ENCODE results near the gene TRAF7. TPM values are rescaled to one million over a fixed set of nuclear protein-coding genes. Genes with fewer than 3 reads are reported as not detected.

The TRAF7 gene
- total and polyA plus RNA-seq, 3 experiments from 2014 or later, result 7.3 to 106 (median 102) TPM

GRCh38 chr16:2213817-2214718, 58.5 kb downstream of the TRAF7 start:
- peak overlapping the region; percentile 49 for H3K4me3 ChIP-seq (ENCODE audit: low read length)
- no peak for DNase-seq
- Mint-ChIP-seq H3K27ac (peak overlapping the region in 5 of 8 donors; percentile 19 to 95 (median 60)), H3K4me1 (peaks cover 16 to 26% (median 17%) of the 10 kb centered on the region in 3 donors), H3K9me3 (no peaks in the 10 kb centered on the region), H3K27me3 (no peaks in the 10 kb centered on the region), H3K4me3 (peak overlapping the region; percentile 70 to 88 (median 74)), H3K36me3 (peaks cover 0 to 21% (median 0%) of the 10 kb centered on the region in 3 donors)
- no peaks in the 10 kb centered on the region for H3K36me3 ChIP-seq (ENCODE audit: insufficient read depth, low read length)
- ChIA-PET CTCF (interaction anchor here (1.1 to 1.6 kb wide), 2 partner anchors 8 to 73 kb away, joined by 3 read pairs; partner anchors contain the start of gene MLST8), POLR2A (interaction anchor here (0.5 to 2.1 kb wide), 15 partner anchors 8 to 1971 kb away, joined by 3 to 20 read pairs (median 7); partner anchors contain the start of genes DNASE1L2, E4F1, ECI1 and MLST8)
- H3K27me3 ChIP-seq (ENCODE audit: insufficient read depth, low read length, poor library complexity, severe bottlenecking), result no peaks in the 10 kb centered on the region
- H3K27ac ChIP-seq (ENCODE audit: low read depth, low read length), result peak overlapping the region; percentile 51
- H3K9me3 ChIP-seq (ENCODE audit: low read length), result no peaks in the 10 kb centered on the region
- peaks cover 15% of the 10 kb centered on the region for H3K4me1 ChIP-seq (ENCODE audit: insufficient read depth, low read length)

- peaks cover 15% of the 10 kb centered on the region for H3K4me1 ChIP-seq (ENCODE audit: insufficient read depth, low read length)
Observed at GRCh38 chr16:2214719-2214968, 59.1 kb downstream of the TRAF7 start, which contains the start of gene PGP. Gene PGP (minus strand): TSS chr16:2214840. CDS start chr16:2214777, 63 bp downstream.

GRCh38 chr16:2216330-2216729, 60.7 kb downstream of the TRAF7 start:
- Histone ChIP-seq H3K9me3 (ENCODE audit: low read length) (no peaks in the 10 kb centered on the region), H3K27ac (ENCODE audit: low read depth, low read length) (peak overlapping the region; percentile 89), H3K4me1 (ENCODE audit: insufficient read depth, low read length) (peaks cover 15% of the 10 kb centered on the region), H3K27me3 (ENCODE audit: insufficient read depth, low read length, poor library complexity, severe bottlenecking) (no peaks in the 10 kb centered on the region), H3K4me3 (ENCODE audit: low read length) (no peak overlapping the region), H3K36me3 (ENCODE audit: insufficient read depth, low read length) (no peaks in the 10 kb centered on the region)
- H3K36me3 Mint-ChIP-seq, result peaks cover 0 to 16% (median 0%) of the 10 kb centered on the region in 3 donors
- no peaks in the 10 kb centered on the region for H3K27me3 Mint-ChIP-seq
- H3K4me3 Mint-ChIP-seq, result peak overlapping the region in 6 of 7 donors; percentile 39 to 95 (median 58)
- H3K27ac Mint-ChIP-seq, result peak overlapping the region in 2 of 8 donors; percentile 33 to 38
- peaks cover 16 to 26% (median 17%) of the 10 kb centered on the region in 3 donors for H3K4me1 Mint-ChIP-seq
- DNase-seq, result no peak
- H3K9me3 Mint-ChIP-seq, result no peaks in the 10 kb centered on the region
- CTCF ChIA-PET, result no interaction called here
- POLR2A ChIA-PET, result interaction anchor here (0.6 kb wide), 1 partner anchor 33 kb away, joined by 4 read pairs; no protein-coding TSS in a partner anchor

More at GRCh38 chr16:2214719-2214968, 59.1 kb downstream of the TRAF7 start, which contains the start of gene PGP:
- H3K36me3 ChIP-seq (ENCODE audit: insufficient read depth, low read length), result no peaks in the 10 kb centered on the region
- Mint-ChIP-seq H3K36me3 (peaks cover 0 to 19% (median 0%) of the 10 kb centered on the region in 3 donors), H3K4me3 (peak within 1 kb of the TSS; percentile 82 to 95 (median 89)), H3K27me3 (no peaks in the 10 kb centered on the region), H3K27ac (peak within 1 kb of the TSS; percentile 75 to 95 (median 84)), H3K9me3 (no peaks in the 10 kb centered on the region), H3K4me1 (peaks cover 16 to 26% (median 17%) of the 10 kb centered on the region in 3 donors)
- H3K27ac ChIP-seq (ENCODE audit: low read depth, low read length), result peak within 1 kb of the TSS; percentile 89
- CTCF ChIA-PET, result interaction anchor here (1.0 to 1.6 kb wide), 3 partner anchors 9 to 74 kb away, joined by 3 read pairs; partner anchors contain the start of gene MLST8
- H3K9me3 ChIP-seq (ENCODE audit: low read length), result no peaks in the 10 kb centered on the region
- no peaks in the 10 kb centered on the region for H3K27me3 ChIP-seq (ENCODE audit: insufficient read depth, low read length, poor library complexity, severe bottlenecking)
- POLR2A ChIA-PET, result interaction anchor here (0.5 to 2.1 kb wide), 16 partner anchors 9 to 1971 kb away, joined by 3 to 20 read pairs (median 6); partner anchors contain the start of genes DNASE1L2, E4F1, ECI1 and MLST8
- no peak for DNase-seq
- H3K4me3 ChIP-seq (ENCODE audit: low read length), result peak within 1 kb of the TSS; percentile 93

- POLR2A ChIA-PET, result interaction anchor here (1.9 kb wide), 1 partner anchor 9 kb away, joined by 12 read pairs; the partner anchor contains the start of gene PGP
- H3K4me3 Mint-ChIP-seq, result peak within 1 kb of the TSS; percentile 84 to 94 (median 87)
- no peaks in the 10 kb centered on the region for H3K27me3 Mint-ChIP-seq
- H3K36me3 Mint-ChIP-seq, result peaks cover 0 to 12% (median 0%) of the 10 kb centered on the region in 3 donors
- H3K27ac ChIP-seq (ENCODE audit: low read depth, low read length), result peak within 1 kb of the TSS; percentile 82
- no peaks in the 10 kb centered on the region for H3K9me3 ChIP-seq (ENCODE audit: low read length)
- peaks cover 11% of the 10 kb centered on the region for H3K4me1 ChIP-seq (ENCODE audit: insufficient read depth, low read length)
- CTCF ChIA-PET, result no interaction called here
- H3K9me3 Mint-ChIP-seq, result no peaks in the 10 kb centered on the region
- no peaks in the 10 kb centered on the region for H3K36me3 ChIP-seq (ENCODE audit: insufficient read depth, low read length)
- peaks cover 9 to 32% (median 17%) of the 10 kb centered on the region in 3 donors for H3K4me1 Mint-ChIP-seq
- H3K4me3 ChIP-seq (ENCODE audit: low read length), result peak within 1 kb of the TSS; percentile 87
- no peaks in the 10 kb centered on the region for H3K27me3 ChIP-seq (ENCODE audit: insufficient read depth, low read length, poor library complexity, severe bottlenecking)
- H3K27ac Mint-ChIP-seq, result peak within 1 kb of the TSS; percentile 71 to 96 (median 80)
- peak; percentile 97 to 99 (median 99) for DNase-seq
Observed at GRCh38 chr16:2223221-2223941, 67.8 kb downstream of the TRAF7 start, which contains the start of gene E4F1. Gene E4F1 (plus strand): TSS chr16:2223591. CDS start chr16:2223614, 23 bp downstream.

- peaks cover 0 to 16% (median 0%) of the 10 kb centered on the region in 3 donors for H3K36me3 Mint-ChIP-seq
- H3K9me3 Mint-ChIP-seq, result no peaks in the 10 kb centered on the region
- Histone ChIP-seq H3K9me3 (ENCODE audit: low read length) (no peaks in the 10 kb centered on the region), H3K27me3 (ENCODE audit: insufficient read depth, low read length, poor library complexity, severe bottlenecking) (no peaks in the 10 kb centered on the region), H3K27ac (ENCODE audit: low read depth, low read length) (peak overlapping the region; percentile 82), H3K4me1 (ENCODE audit: insufficient read depth, low read length) (peaks cover 11% of the 10 kb centered on the region), H3K36me3 (ENCODE audit: insufficient read depth, low read length) (no peaks in the 10 kb centered on the region), H3K4me3 (ENCODE audit: low read length) (peak overlapping the region; percentile 87)
- no peak for DNase-seq
- H3K27me3 Mint-ChIP-seq, result no peaks in the 10 kb centered on the region
- H3K27ac Mint-ChIP-seq, result peak overlapping the region in 7 of 8 donors; percentile 23 to 93 (median 54)
- peak overlapping the region; percentile 78 to 94 (median 84) for H3K4me3 Mint-ChIP-seq
- peaks cover 9 to 32% (median 17%) of the 10 kb centered on the region in 3 donors for H3K4me1 Mint-ChIP-seq
- POLR2A ChIA-PET, result interaction anchor here (1.9 kb wide), 1 partner anchor 10 kb away, joined by 12 read pairs; the partner anchor contains the start of gene PGP
- CTCF ChIA-PET, result no interaction called here
Observed at GRCh38 chr16:2223942-2224486, 68.4 kb downstream of the TRAF7 start.

- Histone ChIP-seq H3K27me3 (ENCODE audit: insufficient read depth, low read length, poor library complexity, severe bottlenecking) (no peaks in the 10 kb centered on the region), H3K27ac (ENCODE audit: low read depth, low read length) (no peak overlapping the region), H3K9me3 (ENCODE audit: low read length) (no peaks in the 10 kb centered on the region), H3K4me1 (ENCODE audit: insufficient read depth, low read length) (peaks cover 11% of the 10 kb centered on the region), H3K4me3 (ENCODE audit: low read length) (no peak overlapping the region), H3K36me3 (ENCODE audit: insufficient read depth, low read length) (peaks cover 10% of the 10 kb centered on the region)
- ChIA-PET POLR2A (no interaction called here), CTCF (no interaction called here)
- Mint-ChIP-seq H3K4me3 (peak overlapping the region in 5 of 7 donors; percentile 33 to 85 (median 52)), H3K27ac (peak overlapping the region in 3 of 8 donors; percentile 30 to 68 (median 38)), H3K27me3 (no peaks in the 10 kb centered on the region), H3K9me3 (no peaks in the 10 kb centered on the region), H3K4me1 (peaks cover 9 to 32% (median 17%) of the 10 kb centered on the region in 3 donors), H3K36me3 (peaks cover 0 to 36% (median 0%) of the 10 kb centered on the region in 3 donors)
- DNase-seq, result no peak
Observed at GRCh38 chr16:2226245-2226793, 70.7 kb downstream of the TRAF7 start.

- no peak for DNase-seq
- Mint-ChIP-seq H3K4me1 (peaks cover 9 to 32% (median 17%) of the 10 kb centered on the region in 3 donors), H3K27me3 (no peaks in the 10 kb centered on the region), H3K9me3 (no peaks in the 10 kb centered on the region), H3K36me3 (peaks cover 0 to 42% (median 0%) of the 10 kb centered on the region in 3 donors), H3K4me3 (peak overlapping the region in 3 of 7 donors; percentile 44 to 56 (median 47)), H3K27ac (peak overlapping the region in 3 of 8 donors; percentile 30 to 68 (median 61))
- Histone ChIP-seq H3K9me3 (ENCODE audit: low read length) (no peaks in the 10 kb centered on the region), H3K27me3 (ENCODE audit: insufficient read depth, low read length, poor library complexity, severe bottlenecking) (no peaks in the 10 kb centered on the region), H3K36me3 (ENCODE audit: insufficient read depth, low read length) (peaks cover 10% of the 10 kb centered on the region), H3K4me3 (ENCODE audit: low read length) (no peak overlapping the region), H3K4me1 (ENCODE audit: insufficient read depth, low read length) (peaks cover 11% of the 10 kb centered on the region), H3K27ac (ENCODE audit: low read depth, low read length) (no peak overlapping the region)
- ChIA-PET CTCF (no interaction called here), POLR2A (no interaction called here)
Observed at GRCh38 chr16:2226918-2227317, 71.3 kb downstream of the TRAF7 start.
